ENCODE measurements around the gene FAM72B. TPM values are rescaled to one million over a fixed set of nuclear protein-coding genes. Genes with fewer than 3 reads are reported as not detected.
"Not testable (repeated sequence)": the region's sequence is repeated elsewhere in the genome, so short reads cannot be mapped to it uniquely, and the experiment has no call there.

The FAM72B gene
- total and polyA plus RNA-seq, 2 experiments from 2014 or later = 16.0 to 22.8 TPM

DNA sequence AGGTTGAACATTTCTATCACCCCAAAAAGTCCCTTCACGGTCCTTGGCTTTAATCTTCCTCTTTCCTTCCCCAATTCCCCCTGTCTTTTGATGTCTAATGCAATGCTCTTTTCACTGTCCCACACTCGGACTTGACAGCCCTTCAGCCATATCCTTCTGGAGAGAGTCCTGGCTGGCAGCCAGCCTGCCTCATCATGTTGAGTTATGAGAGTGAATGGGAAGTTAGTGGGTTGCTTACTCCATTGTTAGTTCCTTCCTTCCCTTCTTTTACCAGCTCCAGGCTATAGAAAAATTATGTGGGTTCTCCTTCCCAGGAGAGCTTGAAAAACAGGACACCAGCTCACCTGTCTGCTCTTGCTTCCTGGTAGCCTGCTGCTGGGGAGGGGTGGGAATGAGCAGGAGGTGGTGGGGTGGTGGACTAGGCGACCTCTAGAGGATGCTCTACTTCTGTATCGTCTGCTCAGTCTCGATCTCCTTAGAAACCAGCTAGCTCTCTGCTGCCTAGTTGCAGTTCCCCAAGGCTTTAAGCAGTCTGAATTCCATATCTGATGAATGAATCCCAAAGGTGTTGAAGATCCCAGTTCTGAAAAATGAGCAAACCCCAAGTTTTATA lies 30.5 kb upstream of the FAM72B start:
- H3F3A ChIP-seq (replicated peaks; ENCODE audit: low read depth); H3K4me1 Mint-ChIP-seq; DNase-seq (ENCODE audit: low spot score); H2AFZ ChIP-seq; H3K27me3 ChIP-seq (ENCODE audit: insufficient read depth); H3K36me3 Mint-ChIP-seq (ENCODE audit: low read depth); H3K4me3 Mint-ChIP-seq; H3K36me3 ChIP-seq (ENCODE audit: insufficient read depth); H3K4me2 ChIP-seq; H3K9me3 Mint-ChIP-seq; H4K20me1 ChIP-seq (replicated peaks; ENCODE audit: insufficient read depth); H3K27ac ChIP-seq (ENCODE audit: low read depth); H3K27ac Mint-ChIP-seq; H3K4me3 ChIP-seq; H3K79me2 ChIP-seq (replicated peaks; ENCODE audit: insufficient read depth); H3K27me3 Mint-ChIP-seq (ENCODE audit: insufficient read depth, low read depth, poor library complexity); H3K9me2 ChIP-seq (ENCODE audit: insufficient read depth); H3K4me1 ChIP-seq (ENCODE audit: insufficient read depth): not testable (repeated sequence)
- ATAC-seq = peak; percentile 92
- TF ChIP-seq, protein P1, sequence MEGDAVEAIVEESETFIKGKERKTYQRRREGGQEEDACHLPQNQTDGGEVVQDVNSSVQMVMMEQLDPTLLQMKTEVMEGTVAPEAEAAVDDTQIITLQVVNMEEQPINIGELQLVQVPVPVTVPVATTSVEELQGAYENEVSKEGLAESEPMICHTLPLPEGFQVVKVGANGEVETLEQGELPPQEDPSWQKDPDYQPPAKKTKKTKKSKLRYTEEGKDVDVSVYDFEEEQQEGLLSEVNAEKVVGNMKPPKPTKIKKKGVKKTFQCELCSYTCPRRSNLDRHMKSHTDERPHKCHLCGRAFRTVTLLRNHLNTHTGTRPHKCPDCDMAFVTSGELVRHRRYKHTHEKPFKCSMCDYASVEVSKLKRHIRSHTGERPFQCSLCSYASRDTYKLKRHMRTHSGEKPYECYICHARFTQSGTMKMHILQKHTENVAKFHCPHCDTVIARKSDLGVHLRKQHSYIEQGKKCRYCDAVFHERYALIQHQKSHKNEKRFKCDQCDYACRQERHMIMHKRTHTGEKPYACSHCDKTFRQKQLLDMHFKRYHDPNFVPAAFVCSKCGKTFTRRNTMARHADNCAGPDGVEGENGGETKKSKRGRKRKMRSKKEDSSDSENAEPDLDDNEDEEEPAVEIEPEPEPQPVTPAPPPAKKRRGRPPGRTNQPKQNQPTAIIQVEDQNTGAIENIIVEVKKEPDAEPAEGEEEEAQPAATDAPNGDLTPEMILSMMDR (conservative IDR thresholded peaks at IDR 0.05; ENCODE audit: low read depth in 2 of 2) = peak in 1 of 2 experiments; percentile 9; a peak in 1 of 4 replicates

- DNase-seq (ENCODE audit: low spot score); H4K20me1 ChIP-seq (replicated peaks; ENCODE audit: insufficient read depth); H3K36me3 Mint-ChIP-seq (ENCODE audit: low read depth); H3K36me3 ChIP-seq (ENCODE audit: insufficient read depth); H3K9me2 ChIP-seq (ENCODE audit: insufficient read depth); H3K4me2 ChIP-seq; H3K4me3 ChIP-seq; H3K4me1 ChIP-seq (ENCODE audit: insufficient read depth); H3K4me1 Mint-ChIP-seq; H3K27me3 ChIP-seq (ENCODE audit: insufficient read depth); H2AFZ ChIP-seq; H3F3A ChIP-seq (replicated peaks; ENCODE audit: low read depth); H3K4me3 Mint-ChIP-seq; H3K27ac Mint-ChIP-seq; H3K79me2 ChIP-seq (replicated peaks; ENCODE audit: insufficient read depth); H3K27ac ChIP-seq (ENCODE audit: low read depth); H3K9me3 Mint-ChIP-seq; H3K27me3 Mint-ChIP-seq (ENCODE audit: insufficient read depth, low read depth, poor library complexity); ATAC-seq: not testable (repeated sequence)
Measured at GRCh38 chr1:121213491-121213890, 29.4 kb upstream of the FAM72B start.

- H3K27ac ChIP-seq (ENCODE audit: low read depth); H3K27ac Mint-ChIP-seq; H3F3A ChIP-seq (replicated peaks; ENCODE audit: low read depth); H3K36me3 ChIP-seq (ENCODE audit: insufficient read depth); H3K9me2 ChIP-seq (ENCODE audit: insufficient read depth); H3K27me3 Mint-ChIP-seq (ENCODE audit: insufficient read depth, low read depth, poor library complexity); H3K9me3 Mint-ChIP-seq; H2AFZ ChIP-seq; H3K4me1 Mint-ChIP-seq; DNase-seq (ENCODE audit: low spot score); H3K4me3 Mint-ChIP-seq; H3K4me3 ChIP-seq; H3K4me1 ChIP-seq (ENCODE audit: insufficient read depth); H3K79me2 ChIP-seq (replicated peaks; ENCODE audit: insufficient read depth); H4K20me1 ChIP-seq (replicated peaks; ENCODE audit: insufficient read depth); H3K36me3 Mint-ChIP-seq (ENCODE audit: low read depth); H3K27me3 ChIP-seq (ENCODE audit: insufficient read depth); ATAC-seq; H3K4me2 ChIP-seq: not testable (repeated sequence)
Measured at GRCh38 chr1:121210778-121211177, 26.6 kb upstream of the FAM72B start.

- H3K4me1 Mint-ChIP-seq = not testable (repeated sequence)
Measured at GRCh38 chr1:121208375-121208774, 24.2 kb upstream of the FAM72B start.

DNA sequence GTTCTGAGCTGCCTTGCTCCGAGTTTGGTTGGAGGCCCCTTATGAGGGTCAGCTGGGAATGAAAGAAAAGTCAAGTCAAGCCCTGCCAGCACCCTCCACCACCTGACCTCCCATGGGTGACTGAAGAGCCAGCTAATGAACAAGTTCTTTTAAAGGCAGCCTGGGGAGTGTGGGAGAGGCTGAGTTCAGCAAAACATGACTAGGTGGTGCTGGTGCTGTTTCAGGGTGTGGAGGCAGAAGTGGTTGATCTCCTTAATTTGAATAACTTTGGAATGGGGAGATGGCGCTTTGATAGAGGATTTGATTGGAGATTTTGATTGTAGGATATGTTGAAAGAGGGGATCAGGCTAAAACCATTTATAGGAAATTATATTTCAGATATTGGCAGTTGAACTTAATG lies 23.2 kb upstream of the FAM72B start:
- H3K4me1 Mint-ChIP-seq; H3F3A ChIP-seq (replicated peaks; ENCODE audit: low read depth); H3K27ac ChIP-seq (ENCODE audit: low read depth); H3K9me2 ChIP-seq (ENCODE audit: insufficient read depth); H2AFZ ChIP-seq; H3K4me2 ChIP-seq; H3K36me3 Mint-ChIP-seq (ENCODE audit: low read depth); H3K4me3 ChIP-seq; H3K36me3 ChIP-seq (ENCODE audit: insufficient read depth); H3K4me3 Mint-ChIP-seq; H3K79me2 ChIP-seq (replicated peaks; ENCODE audit: insufficient read depth); H3K4me1 ChIP-seq (ENCODE audit: insufficient read depth); H3K27me3 ChIP-seq (ENCODE audit: insufficient read depth); DNase-seq (ENCODE audit: low spot score); H3K27me3 Mint-ChIP-seq (ENCODE audit: insufficient read depth, low read depth, poor library complexity); H3K27ac Mint-ChIP-seq; H4K20me1 ChIP-seq (replicated peaks; ENCODE audit: insufficient read depth); H3K9me3 Mint-ChIP-seq; ATAC-seq: not testable (repeated sequence)

More at GRCh38 chr1:121208375-121208774, 24.2 kb upstream of the FAM72B start:
- H3K4me2 ChIP-seq; ATAC-seq; H3K27me3 Mint-ChIP-seq (ENCODE audit: insufficient read depth, low read depth, poor library complexity); H3K4me3 ChIP-seq; H2AFZ ChIP-seq; H3K79me2 ChIP-seq (replicated peaks; ENCODE audit: insufficient read depth); H3K4me1 ChIP-seq (ENCODE audit: insufficient read depth); H3K27me3 ChIP-seq (ENCODE audit: insufficient read depth); H4K20me1 ChIP-seq (replicated peaks; ENCODE audit: insufficient read depth); H3K27ac Mint-ChIP-seq; H3K4me3 Mint-ChIP-seq; H3K36me3 ChIP-seq (ENCODE audit: insufficient read depth); DNase-seq (ENCODE audit: low spot score); H3K36me3 Mint-ChIP-seq (ENCODE audit: low read depth); H3K9me3 Mint-ChIP-seq; H3K9me2 ChIP-seq (ENCODE audit: insufficient read depth); H3F3A ChIP-seq (replicated peaks; ENCODE audit: low read depth); H3K27ac ChIP-seq (ENCODE audit: low read depth): not testable (repeated sequence)

GRCh38 chr1:121205786-121206711 lies 21.9 kb upstream of the FAM72B start:
- H3K27me3 Mint-ChIP-seq (ENCODE audit: insufficient read depth, low read depth, poor library complexity); H3F3A ChIP-seq (replicated peaks; ENCODE audit: low read depth); H3K79me2 ChIP-seq (replicated peaks; ENCODE audit: insufficient read depth); H3K27ac Mint-ChIP-seq; H3K9me3 Mint-ChIP-seq; H3K4me3 ChIP-seq; H3K4me3 Mint-ChIP-seq; H3K36me3 ChIP-seq (ENCODE audit: insufficient read depth); H4K20me1 ChIP-seq (replicated peaks; ENCODE audit: insufficient read depth); H3K27ac ChIP-seq (ENCODE audit: low read depth); H2AFZ ChIP-seq; H3K9me2 ChIP-seq (ENCODE audit: insufficient read depth); H3K4me1 Mint-ChIP-seq; H3K4me2 ChIP-seq; ATAC-seq; DNase-seq (ENCODE audit: low spot score); H3K27me3 ChIP-seq (ENCODE audit: insufficient read depth); H3K4me1 ChIP-seq (ENCODE audit: insufficient read depth); H3K36me3 Mint-ChIP-seq (ENCODE audit: low read depth): not testable (repeated sequence)

All from GM23338 (cell line).